HepG2 (cell line): ENCODE data around the gene SLCO4A1. TPM values are rescaled to one million over a fixed set of nuclear protein-coding genes. Genes with fewer than 3 reads are reported as not detected.

Experiments used
- AHR ChIP-seq: IDR thresholded peaks from 2 replicates; pipeline ENCODE4 v1.6.1; 2018; ENCODE audit warnings: missing genetic modification reagents, missing compliant biosample characterization
- ESRRA ChIP-seq: sonication (generic); formaldehyde crosslinking; IDR thresholded peaks from 2 replicates; pipeline ENCODE4 v1.5.1; 2020; ENCODE audit warnings: mild to moderate bottlenecking, low read depth, missing genetic modification reagents
- MEIS2 ChIP-seq: sonication (generic); formaldehyde crosslinking; IDR thresholded peaks from 2 replicates; pipeline ENCODE4 v1.9.0; 2021; ENCODE audit warnings: mild to moderate bottlenecking, missing genetic modification reagents
- NFIB ChIP-seq: sonication (generic); formaldehyde crosslinking; IDR thresholded peaks from 2 replicates; pipeline ENCODE4 v1.9.0; 2021; ENCODE audit warnings: missing genetic modification reagents, mild to moderate bottlenecking, borderline replicate concordance
- RFXAP ChIP-seq: sonication (generic); formaldehyde crosslinking; IDR thresholded peaks from 2 replicates; pipeline ENCODE4 v1.4.0; 2020; ENCODE audit warnings: missing genetic modification reagents, borderline replicate concordance
- SNAPC2 ChIP-seq: sonication (generic); formaldehyde crosslinking; IDR thresholded peaks from 2 replicates; pipeline ENCODE4 v1.8.1; 2022; ENCODE audit warnings: mild to moderate bottlenecking, missing genetic modification reagents
- ZBTB34 ChIP-seq: sonication (generic); formaldehyde crosslinking; IDR thresholded peaks from 2 replicates; pipeline ENCODE4 v1.8.0; 2022; ENCODE audit warnings: mild to moderate bottlenecking, missing genetic modification reagents
- ZBTB42 ChIP-seq: sonication (generic); formaldehyde crosslinking; IDR thresholded peaks from 2 replicates; pipeline ENCODE4 v1.5.0; 2020; ENCODE audit warnings: mild to moderate bottlenecking, missing genetic modification reagents
- ZBTB43 ChIP-seq: sonication (generic); formaldehyde crosslinking; conservative IDR thresholded peaks from 2 replicates; pipeline ENCODE4 v1.4.0; 2020; ENCODE audit warnings: missing genetic modification reagents
- ZMAT3 ChIP-seq: sonication (generic); formaldehyde crosslinking; conservative IDR thresholded peaks from 2 replicates; pipeline ENCODE4 v1.7.0; 2021; ENCODE audit warnings: missing genetic modification reagents
- ZNF264 ChIP-seq: sonication (generic); formaldehyde crosslinking; IDR thresholded peaks from 2 replicates; pipeline ENCODE4 v1.4.0; 2020; ENCODE audit warnings: missing genetic modification reagents
- ZNF3 ChIP-seq: IDR thresholded peaks from 2 replicates; pipeline ENCODE4 v1.7.0; 2017; ENCODE audit warnings: inconsistent platforms
- ZNF430 ChIP-seq: sonication (generic); formaldehyde crosslinking; IDR thresholded peaks from 2 replicates; pipeline ENCODE4 v1.9.0; 2021; ENCODE audit warnings: mild to moderate bottlenecking, missing genetic modification reagents
- ZNF432 ChIP-seq: sonication (generic); formaldehyde crosslinking; IDR thresholded peaks from 2 replicates; pipeline ENCODE4 v1.5.0; 2020; ENCODE audit warnings: missing genetic modification reagents, mild to moderate bottlenecking, borderline replicate concordance
- ZNF572 ChIP-seq: sonication (generic); formaldehyde crosslinking; IDR thresholded peaks from 2 replicates; pipeline ENCODE4 v1.5.1; 2020; ENCODE audit warnings: mild to moderate bottlenecking, missing genetic modification reagents
- ZNF598 ChIP-seq: sonication (generic); formaldehyde crosslinking; IDR thresholded peaks from 2 replicates; pipeline ENCODE4 v1.5.1; 2020; ENCODE audit warnings: mild to moderate bottlenecking, missing genetic modification reagents, borderline replicate concordance
- ZNF724P ChIP-seq: sonication (generic); formaldehyde crosslinking; IDR thresholded peaks from 2 replicates; pipeline ENCODE4 v1.8.0; 2022; ENCODE audit warnings: missing genetic modification reagents, borderline replicate concordance
- polyA plus RNA-seq, 8 experiments: library from polyadenylated mRNA; depleted of rRNA in 3 of 8; stranded (reverse) in 7 of 8; unstranded in 1 of 8; fragments of >200 nt; fragmentation: Illumina TruSeq in 4 of 8; extraction: Trizol in 4 of 8; gene quantifications; 2 replicates each; pipeline versions ENCODE4 v1.2.1 to v1.2.3, GENCODE V29; 2011 to 2016; ENCODE audit warnings: low read depth in 4 of 8, missing spikeins in 1 of 8, mixed read lengths in 1 of 8; ENCODE audit not compliant: insufficient read depth in 1 of 8
- total RNA-seq, 5 experiments: library from RNA; depleted of rRNA; stranded (reverse); fragments of >200 nt; fragmentation: Illumina TruSeq; extraction: Trizol; gene quantifications; 2 replicates each; pipeline ENCODE4 v1.2.3, GENCODE V29; 2016; ENCODE audit warnings: low read depth in 1 of 5
- TF ChIP-seq, protein P1 (sequence below): sonication (generic); formaldehyde crosslinking; IDR thresholded peaks from 2 replicates; pipeline ENCODE4 v1.4.0; 2020; ENCODE audit warnings: missing genetic modification reagents, mild to moderate bottlenecking, borderline replicate concordance
- TF ChIP-seq, protein P2 (sequence below): sonication (generic); formaldehyde crosslinking; IDR thresholded peaks from 2 replicates; pipeline ENCODE4 v1.4.0; 2020; ENCODE audit warnings: missing genetic modification reagents

The SLCO4A1 gene
- total and polyA plus RNA-seq, 2 of the 13 experiments (the other 11 are each of a cell fraction or from before 2014, with no cell fraction given), result 55.5 to 112 TPM

- TF ChIP-seq ZBTB43, result 0 out of 2 replicates have a peak, but pooled peaks have one; percentile 23
- TF ChIP-seq, protein P1, sequence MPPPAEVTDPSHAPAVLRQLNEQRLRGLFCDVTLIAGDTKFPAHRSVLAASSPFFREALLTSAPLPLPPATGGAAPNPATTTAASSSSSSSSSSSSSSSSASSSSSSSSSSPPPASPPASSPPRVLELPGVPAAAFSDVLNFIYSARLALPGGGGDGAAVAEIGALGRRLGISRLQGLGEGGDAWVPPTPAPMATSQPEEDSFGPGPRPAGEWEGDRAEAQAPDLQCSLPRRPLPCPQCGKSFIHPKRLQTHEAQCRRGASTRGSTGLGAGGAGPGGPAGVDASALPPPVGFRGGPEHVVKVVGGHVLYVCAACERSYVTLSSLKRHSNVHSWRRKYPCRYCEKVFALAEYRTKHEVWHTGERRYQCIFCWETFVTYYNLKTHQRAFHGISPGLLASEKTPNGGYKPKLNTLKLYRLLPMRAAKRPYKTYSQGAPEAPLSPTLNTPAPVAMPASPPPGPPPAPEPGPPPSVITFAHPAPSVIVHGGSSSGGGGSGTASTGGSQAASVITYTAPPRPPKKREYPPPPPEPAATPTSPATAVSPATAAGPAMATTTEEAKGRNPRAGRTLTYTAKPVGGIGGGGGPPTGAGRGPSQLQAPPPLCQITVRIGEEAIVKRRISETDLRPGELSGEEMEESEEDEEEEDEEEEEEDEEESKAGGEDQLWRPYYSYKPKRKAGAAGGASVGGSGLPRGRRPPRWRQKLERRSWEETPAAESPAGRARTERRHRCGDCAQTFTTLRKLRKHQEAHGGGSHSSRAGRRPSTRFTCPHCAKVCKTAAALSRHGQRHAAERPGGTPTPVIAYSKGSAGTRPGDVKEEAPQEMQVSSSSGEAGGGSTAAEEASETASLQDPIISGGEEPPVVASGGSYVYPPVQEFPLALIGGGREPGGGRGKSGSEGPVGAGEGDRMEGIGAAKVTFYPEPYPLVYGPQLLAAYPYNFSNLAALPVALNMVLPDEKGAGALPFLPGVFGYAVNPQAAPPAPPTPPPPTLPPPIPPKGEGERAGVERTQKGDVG (CRISPR knock-in tag), result peak; percentile 29; the same call in 1 of the 2 replicates
- TF ChIP-seq NFIB (CRISPR knock-in tag), result no peak
- no peak; the same call in 1 of the 2 replicates for TF ChIP-seq ZNF430 (CRISPR knock-in tag)
- no peak for TF ChIP-seq ZBTB34
- TF ChIP-seq ESRRA, result peak; percentile 58; the same call in 1 of the 2 replicates
- TF ChIP-seq ZNF3 (CRISPR knock-in tag), result no peak
- TF ChIP-seq ZNF432 (CRISPR knock-in tag), result no peak
- TF ChIP-seq ZMAT3 (CRISPR knock-in tag), result 0 out of 2 replicates have a peak, but pooled peaks have one; percentile 65
- peak; percentile 59; the same call in 1 of the 2 replicates for TF ChIP-seq ZNF724P (CRISPR knock-in tag)
- peak; percentile 43; the same call in 1 of the 2 replicates for TF ChIP-seq RFXAP
- TF ChIP-seq ZNF572 (CRISPR knock-in tag), result 0 out of 2 replicates have a peak, but pooled peaks have one; percentile 29
- no peak for TF ChIP-seq ZBTB42 (CRISPR knock-in tag)
- TF ChIP-seq AHR (CRISPR knock-in tag), result 0 out of 2 replicates have a peak, but pooled peaks have one; percentile 17
- no peak; the same call in 1 of the 2 replicates for TF ChIP-seq ZNF264 (CRISPR knock-in tag)
- TF ChIP-seq MEIS2 (CRISPR knock-in tag), result 0 out of 2 replicates have a peak, but pooled peaks have one; percentile 2
- TF ChIP-seq, protein P2, sequence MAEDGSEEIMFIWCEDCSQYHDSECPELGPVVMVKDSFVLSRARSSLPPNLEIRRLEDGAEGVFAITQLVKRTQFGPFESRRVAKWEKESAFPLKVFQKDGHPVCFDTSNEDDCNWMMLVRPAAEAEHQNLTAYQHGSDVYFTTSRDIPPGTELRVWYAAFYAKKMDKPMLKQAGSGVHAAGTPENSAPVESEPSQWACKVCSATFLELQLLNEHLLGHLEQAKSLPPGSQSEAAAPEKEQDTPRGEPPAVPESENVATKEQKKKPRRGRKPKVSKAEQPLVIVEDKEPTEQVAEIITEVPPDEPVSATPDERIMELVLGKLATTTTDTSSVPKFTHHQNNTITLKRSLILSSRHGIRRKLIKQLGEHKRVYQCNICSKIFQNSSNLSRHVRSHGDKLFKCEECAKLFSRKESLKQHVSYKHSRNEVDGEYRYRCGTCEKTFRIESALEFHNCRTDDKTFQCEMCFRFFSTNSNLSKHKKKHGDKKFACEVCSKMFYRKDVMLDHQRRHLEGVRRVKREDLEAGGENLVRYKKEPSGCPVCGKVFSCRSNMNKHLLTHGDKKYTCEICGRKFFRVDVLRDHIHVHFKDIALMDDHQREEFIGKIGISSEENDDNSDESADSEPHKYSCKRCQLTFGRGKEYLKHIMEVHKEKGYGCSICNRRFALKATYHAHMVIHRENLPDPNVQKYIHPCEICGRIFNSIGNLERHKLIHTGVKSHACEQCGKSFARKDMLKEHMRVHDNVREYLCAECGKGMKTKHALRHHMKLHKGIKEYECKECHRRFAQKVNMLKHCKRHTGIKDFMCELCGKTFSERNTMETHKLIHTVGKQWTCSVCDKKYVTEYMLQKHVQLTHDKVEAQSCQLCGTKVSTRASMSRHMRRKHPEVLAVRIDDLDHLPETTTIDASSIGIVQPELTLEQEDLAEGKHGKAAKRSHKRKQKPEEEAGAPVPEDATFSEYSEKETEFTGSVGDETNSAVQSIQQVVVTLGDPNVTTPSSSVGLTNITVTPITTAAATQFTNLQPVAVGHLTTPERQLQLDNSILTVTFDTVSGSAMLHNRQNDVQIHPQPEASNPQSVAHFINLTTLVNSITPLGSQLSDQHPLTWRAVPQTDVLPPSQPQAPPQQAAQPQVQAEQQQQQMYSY (CRISPR knock-in tag), result no peak
- TF ChIP-seq ZNF598 (CRISPR knock-in tag), result peak; percentile 64; the same call in 1 of the 2 replicates
- TF ChIP-seq SNAPC2 (CRISPR knock-in tag), result 0 out of 2 replicates have a peak, but pooled peaks have one; percentile 53
Measured at GRCh38 chr20:62663145-62664018, 21.1 kb downstream of the SLCO4A1 start (continued).
